Measurements from ENCODE around the gene INPP5K.

DNA sequence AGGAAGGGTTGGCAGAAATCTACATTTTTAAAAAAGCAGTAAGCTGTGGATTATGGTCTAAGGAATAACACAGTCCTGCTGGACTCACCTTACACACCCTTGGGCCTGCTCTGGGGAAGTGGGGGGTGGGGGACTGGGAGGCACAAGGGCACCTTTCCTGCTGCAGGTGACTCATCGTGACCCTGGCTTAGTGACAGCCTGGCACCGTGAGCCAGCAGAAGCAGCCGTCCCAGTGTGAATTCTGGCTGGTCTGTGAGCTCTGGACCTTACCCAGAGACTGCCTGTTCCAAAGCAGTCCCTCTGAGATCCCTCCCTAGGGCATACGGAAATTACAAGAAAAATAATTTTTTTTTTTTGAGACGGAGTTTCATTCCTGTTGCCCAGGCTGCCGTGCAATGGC, 56.2 kb downstream of the INPP5K start:
- TF ChIP-seq GATA2 (IDR thresholded peaks at IDR 0.05; ENCODE audit: low read depth, low read length) = no peak
- TF ChIP-seq GATA3 (IDR thresholded peaks at IDR 0.05; ENCODE audit: low read depth, low read length) = no peak

Data from SH-SY5Y (cell line).